Vagina (tissue), 2 donors: ENCODE results near the gene DERL3. TPM values are rescaled to one million over a fixed set of nuclear protein-coding genes. Genes with fewer than 3 reads are reported as not detected.

Experiments
- DNase-seq, 2 donors: peaks; one replicate each; pipeline ENCODE4 v3.0.0-alpha.2; 2017; ENCODE audit errors: extremely low spot score in 2 of 2
- H3K27ac ChIP-seq: fragments of 200-600 bp; sonication (generic); one replicate; pipeline ENCODE4 v1.5.1; 2019
- H3K27me3 ChIP-seq: fragments of 200-600 bp; sonication (generic); one replicate; pipeline ENCODE4 v1.5.1; 2019
- H3K36me3 ChIP-seq, 2 donors: fragments of 200-600 bp; sonication (generic); one replicate each; pipeline ENCODE4 v1.5.1; 2017 to 2019
- H3K4me1 ChIP-seq: fragments of 200-600 bp; sonication (generic); one replicate; pipeline ENCODE4 v1.5.1; 2019
- H3K4me3 ChIP-seq, 2 donors: fragments of 200-600 bp; sonication (generic); 1 replicate in 1 of 2; 2 replicates in 1 of 2; pipeline ENCODE4 v1.5.1; 2016 to 2019
- H3K9me3 ChIP-seq: fragments of 200-600 bp; sonication (generic); one replicate; pipeline ENCODE4 v1.5.1; 2019
- CTCF ChIP-seq, 3 experiments: fragments of 450-650 bp in 2 of 3; fragments of 200-600 bp in 1 of 3; sonication (generic) in 1 of 3; IDR thresholded peaks; one replicate each; pipeline ENCODE4 v1.5.1; 2017 to 2019; ENCODE audit warnings: antibody characterized with exemption in 3 of 3, mild to moderate bottlenecking in 2 of 3, moderate library complexity in 2 of 3
- POLR2A ChIP-seq, 2 donors: fragments of 450-650 bp; IDR thresholded peaks; one replicate each; pipeline ENCODE4 v1.6.1; 2017; ENCODE audit warnings: antibody characterized with exemption in 2 of 2, mild to moderate bottlenecking in 2 of 2, moderate library complexity in 2 of 2
- POLR2AphosphoS5 ChIP-seq, 2 donors: sonication (generic); formaldehyde crosslinking; IDR thresholded peaks; one replicate each; pipeline ENCODE4 v1.9.0; 2017; ENCODE audit warnings: antibody characterized with exemption in 2 of 2, mild to moderate bottlenecking in 2 of 2, low read depth in 1 of 2; ENCODE audit not compliant: insufficient read depth in 1 of 2
- intact Hi-C: fragments of 100-400 bp; cut with DNase I; formaldehyde crosslinking; loops from one replicate; pipeline ENCODE4 v1.15.1; 2023
- total RNA-seq: library from RNA; depleted of rRNA; stranded (reverse); fragments of >200 nt; gene quantifications from one replicate; pipeline ENCODE4 v1.2.3, GENCODE V29; 2016

The DERL3 gene
- total RNA-seq, 1 donor from 2014 or later = 0.25 TPM

- TF ChIP-seq POLR2AphosphoS5 (IDR thresholded peaks at IDR 0.05; ENCODE audit: insufficient read depth in 1 of 2, low read depth in 1 of 2) = no peak
- TF ChIP-seq POLR2A (IDR thresholded peaks at IDR 0.05) = no peak
- TF ChIP-seq CTCF (IDR thresholded peaks at IDR 0.05) = no peak
- Histone ChIP-seq H3K9me3 (no peaks in the 10 kb centered on the region), H3K27me3 (no peaks in the 10 kb centered on the region), H3K27ac (no peak overlapping the region), H3K4me3 (no peak overlapping the region), H3K36me3 (peaks cover 0 to 50% of the 10 kb centered on the region in 2 donors), H3K4me1 (peaks cover 9% of the 10 kb centered on the region)
- no peak for DNase-seq
- intact Hi-C loops = no loop called here
Observed at GRCh38 chr22:23829845-23830372, 8.9 kb downstream of the DERL3 start.

- DNase-seq = no peak
- peaks cover 9% of the 10 kb centered on the region for H3K4me1 ChIP-seq
- no peak overlapping the region for H3K27ac ChIP-seq
- no peaks in the 10 kb centered on the region for H3K27me3 ChIP-seq
- no peaks in the 10 kb centered on the region for H3K9me3 ChIP-seq
- intact Hi-C loops = no loop called here
- H3K36me3 ChIP-seq = peaks cover 0 to 50% of the 10 kb centered on the region in 2 donors
- H3K4me3 ChIP-seq = no peak overlapping the region
- TF ChIP-seq POLR2A (IDR thresholded peaks at IDR 0.05) (no peak), POLR2AphosphoS5 (IDR thresholded peaks at IDR 0.05; ENCODE audit: insufficient read depth in 1 of 2, low read depth in 1 of 2) (no peak), CTCF (IDR thresholded peaks at IDR 0.05) (no peak)
Observed at GRCh38 chr22:23828800-23829680, 9.8 kb downstream of the DERL3 start.

GRCh38 chr22:23827351-23827995 lies 11.3 kb downstream of the DERL3 start:
- H3K4me1 ChIP-seq = peaks cover 9% of the 10 kb centered on the region
- H3K27me3 ChIP-seq = no peaks in the 10 kb centered on the region
- H3K9me3 ChIP-seq = no peaks in the 10 kb centered on the region
- H3K4me3 ChIP-seq = no peak overlapping the region
- no peak for DNase-seq
- intact Hi-C loops = no loop called here
- no peak for TF ChIP-seq CTCF (IDR thresholded peaks at IDR 0.05)
- TF ChIP-seq POLR2AphosphoS5 (IDR thresholded peaks at IDR 0.05; ENCODE audit: insufficient read depth in 1 of 2, low read depth in 1 of 2) = no peak
- TF ChIP-seq POLR2A (IDR thresholded peaks at IDR 0.05) = no peak
- H3K36me3 ChIP-seq = peaks cover 0 to 55% of the 10 kb centered on the region in 2 donors
- H3K27ac ChIP-seq = no peak overlapping the region

- Histone ChIP-seq H3K27ac (no peak overlapping the region), H3K9me3 (no peaks in the 10 kb centered on the region), H3K4me3 (no peak overlapping the region), H3K27me3 (no peaks in the 10 kb centered on the region), H3K36me3 (peaks cover 0 to 62% of the 10 kb centered on the region in 2 donors), H3K4me1 (peaks cover 9% of the 10 kb centered on the region)
- no peak for TF ChIP-seq POLR2A (IDR thresholded peaks at IDR 0.05)
- TF ChIP-seq POLR2AphosphoS5 (IDR thresholded peaks at IDR 0.05; ENCODE audit: insufficient read depth in 1 of 2, low read depth in 1 of 2) = no peak
- no peak for TF ChIP-seq CTCF (IDR thresholded peaks at IDR 0.05)
- no peak for DNase-seq
- intact Hi-C loops = no loop called here
Observed at GRCh38 chr22:23826510-23827350, 12.1 kb downstream of the DERL3 start.
